Osteocyte (in vitro differentiated cells): Measurements from ENCODE around the gene GTSE1. TPM values are rescaled to one million over a fixed set of nuclear protein-coding genes. Genes with fewer than 3 reads are reported as not detected.

Source experiments
- DNase-seq: peaks from one replicate; pipeline ENCODE4 v3.0.0; 2021; ENCODE audit warnings: mixed read lengths; ENCODE audit not compliant: unreplicated experiment; ENCODE audit errors: extremely low spot score
- H3K27ac Mint-ChIP-seq: one replicate; pipeline ENCODE4 v1.8.0; 2021; ENCODE audit warnings: mild to moderate bottlenecking, mixed read lengths; ENCODE audit not compliant: unreplicated experiment
- H3K27me3 Mint-ChIP-seq: one replicate; pipeline ENCODE4 v1.8.0; 2021; ENCODE audit warnings: mixed read lengths; ENCODE audit not compliant: unreplicated experiment
- H3K36me3 Mint-ChIP-seq: one replicate; pipeline ENCODE4 v1.8.0; 2021; ENCODE audit warnings: mixed read lengths; ENCODE audit not compliant: unreplicated experiment
- H3K4me1 Mint-ChIP-seq: one replicate; pipeline ENCODE4 v1.8.0; 2021; ENCODE audit warnings: mixed read lengths; ENCODE audit not compliant: unreplicated experiment
- H3K4me3 Mint-ChIP-seq: one replicate; pipeline ENCODE4 v1.8.0; 2021; ENCODE audit warnings: mild to moderate bottlenecking, moderate library complexity, mixed read lengths; ENCODE audit not compliant: unreplicated experiment
- H3K9me3 Mint-ChIP-seq: one replicate; pipeline ENCODE4 v1.8.0; 2021; ENCODE audit warnings: mixed read lengths; ENCODE audit not compliant: unreplicated experiment
- CTCF ChIP-seq: fragments of 200-600 bp; sonication (generic); IDR thresholded peaks from 2 replicates; pipeline ENCODE4 v1.5.0; 2021; ENCODE audit warnings: antibody characterized with exemption, mild to moderate bottlenecking, moderate library complexity
- total RNA-seq: library from RNA; stranded (reverse); gene quantifications from 2 replicates; pipeline ENCODE4 v1.2.1, GENCODE V29; 2021

Gene GTSE1
- total RNA-seq, 1 donor from 2014 or later = 9.4 TPM

- H3K36me3 Mint-ChIP-seq = peaks cover 36% of the 10 kb centered on the region
- TF ChIP-seq CTCF = no peak
- H3K4me3 Mint-ChIP-seq = no peak overlapping the region
- no peak overlapping the region for H3K27ac Mint-ChIP-seq
- H3K4me1 Mint-ChIP-seq = peaks cover 9% of the 10 kb centered on the region
- no peak for DNase-seq
- H3K27me3 Mint-ChIP-seq = no peaks in the 10 kb centered on the region
- peaks cover 2% of the 10 kb centered on the region for H3K9me3 Mint-ChIP-seq
Measured at GRCh38 chr22:46288846-46289243, 7.8 kb upstream of the GTSE1 start.

- H3K4me3 Mint-ChIP-seq = no peak overlapping the region
- TF ChIP-seq CTCF = no peak
- H3K9me3 Mint-ChIP-seq = peaks cover 2% of the 10 kb centered on the region
- H3K36me3 Mint-ChIP-seq = peaks cover 30% of the 10 kb centered on the region
- H3K27me3 Mint-ChIP-seq = no peaks in the 10 kb centered on the region
- H3K4me1 Mint-ChIP-seq = peaks cover 9% of the 10 kb centered on the region
- no peak overlapping the region for H3K27ac Mint-ChIP-seq
- DNase-seq = no peak
Measured at GRCh38 chr22:46289244-46289891, 7.3 kb upstream of the GTSE1 start.

GRCh38 chr22:46290121-46290842 lies 6.4 kb upstream of the GTSE1 start:
- no peak for DNase-seq
- peaks cover 2% of the 10 kb centered on the region for H3K9me3 Mint-ChIP-seq
- no peak overlapping the region for H3K4me3 Mint-ChIP-seq
- H3K36me3 Mint-ChIP-seq = peaks cover 24% of the 10 kb centered on the region
- H3K27ac Mint-ChIP-seq = no peak overlapping the region
- peaks cover 12% of the 10 kb centered on the region for H3K4me1 Mint-ChIP-seq
- H3K27me3 Mint-ChIP-seq = no peaks in the 10 kb centered on the region
- no peak for TF ChIP-seq CTCF

- DNase-seq = no peak
Measured at GRCh38 chr22:46290843-46291785, 5.6 kb upstream of the GTSE1 start.

More at GRCh38 chr22:46290843-46291785, 5.6 kb upstream of the GTSE1 start:
- peaks cover 18% of the 10 kb centered on the region for H3K36me3 Mint-ChIP-seq
- no peaks in the 10 kb centered on the region for H3K27me3 Mint-ChIP-seq
- H3K4me3 Mint-ChIP-seq = no peak overlapping the region
- peaks cover 20% of the 10 kb centered on the region for H3K4me1 Mint-ChIP-seq
- TF ChIP-seq CTCF = no peak
- no peak overlapping the region for H3K27ac Mint-ChIP-seq
- H3K9me3 Mint-ChIP-seq = peaks cover 2% of the 10 kb centered on the region
